GM18511 (cell line): ENCODE data around the gene SLC4A2.
A peak's percentile ranks its signal among the peaks of the same experiment; 100 is the strongest.
"Not testable (repeated sequence)": the region's sequence is repeated elsewhere in the genome, so short reads cannot be mapped to it uniquely, and the experiment has no call there.

Source experiments
- ATAC-seq: cut with Tn5 transposase; IDR thresholded peaks from one replicate; pipeline ENCODE4 v1.9.1; 2021; ENCODE audit warnings: mild to moderate bottlenecking, moderate library complexity; ENCODE audit not compliant: unreplicated experiment

SLC4A2 gene

GRCh38 chr7:151023232-151023631 lies 36.2 kb upstream of the SLC4A2 start:
- ATAC-seq, result no peak

GRCh38 chr7:151024435-151025056 lies 34.8 kb upstream of the SLC4A2 start, which contains the start of gene ATG9B:
Gene ATG9B, minus strand, starts transcription at chr7:151024494. Its CDS starts 71 bp downstream, at chr7:151024423.
- no peak for ATAC-seq

- no peak for ATAC-seq
Observed at GRCh38 chr7:151025924-151026671, 33.3 kb upstream of the SLC4A2 start.

- ATAC-seq, result not testable (repeated sequence)
Observed at GRCh38 chr7:151026771-151027727, 32.3 kb upstream of the SLC4A2 start.

- ATAC-seq, result peak; percentile 11
Observed at GRCh38 chr7:151027728-151028130, 31.7 kb upstream of the SLC4A2 start.

- ATAC-seq, result peak; percentile 97
Observed at GRCh38 chr7:151028131-151028947, 31.1 kb upstream of the SLC4A2 start, which contains the start of gene ABCB8. Gene ABCB8, plus strand, starts transcription at chr7:151028450. Its CDS starts 66 bp downstream, at chr7:151028516.

- ATAC-seq, result no peak
Observed at GRCh38 chr7:151028948-151029501, 30.4 kb upstream of the SLC4A2 start.

GRCh38 chr7:151031011-151031410 lies 28.4 kb upstream of the SLC4A2 start:
- ATAC-seq, result no peak

- no peak for ATAC-seq
Observed at GRCh38 chr7:151032936-151033863, 26.2 kb upstream of the SLC4A2 start.

GRCh38 chr7:151033864-151034249 lies 25.5 kb upstream of the SLC4A2 start:
- ATAC-seq, result no peak

GRCh38 chr7:151034312-151035025 lies 24.9 kb upstream of the SLC4A2 start:
- ATAC-seq, result no peak

GRCh38 chr7:151035026-151035717 lies 24.2 kb upstream of the SLC4A2 start:
- ATAC-seq, result no peak

- ATAC-seq, result no peak
Observed at GRCh38 chr7:151035902-151036301, 23.5 kb upstream of the SLC4A2 start.

- ATAC-seq, result peak; percentile 75
Observed at GRCh38 chr7:151038951-151039849, 20.2 kb upstream of the SLC4A2 start.

GRCh38 chr7:151039850-151040548 lies 19.4 kb upstream of the SLC4A2 start:
- peak; percentile 10 for ATAC-seq
